ENCODE results near the gene TCEA3. TPM values are rescaled to one million over a fixed set of nuclear protein-coding genes. Genes with fewer than 3 reads are reported as not detected.

TCEA3 gene
- total RNA-seq, 1 experiment from 2014 or later, result 1.5 TPM

DNA sequence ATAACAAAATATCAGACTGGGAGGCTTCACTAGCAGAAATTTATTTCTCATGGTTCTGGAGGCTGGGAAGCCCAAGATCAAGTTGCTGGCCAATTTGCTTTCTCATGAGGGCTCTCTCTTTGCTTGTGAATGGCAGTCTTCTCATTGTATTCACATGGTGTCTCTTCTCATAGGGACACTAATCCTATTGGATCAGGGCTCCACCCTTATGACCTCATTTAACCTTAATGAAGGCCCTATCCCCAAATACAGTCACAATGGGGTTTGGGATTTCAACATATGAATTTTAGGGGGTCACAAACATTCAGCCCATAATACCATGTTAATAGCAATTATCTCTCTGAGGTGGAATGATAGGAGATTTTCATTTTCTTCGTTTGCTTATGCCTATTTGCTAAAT, 25.3 kb downstream of the TCEA3 start:
- ChIA-PET POLR2A (interaction anchor here (5.7 kb wide), 1 partner anchor 13 kb away, joined by 65 read pairs; no protein-coding TSS in a partner anchor), CTCF (no interaction called here)
- intact Hi-C loops (cut with micrococcal nuclease), result no loop called here
- TF ChIP-seq, protein P1, sequence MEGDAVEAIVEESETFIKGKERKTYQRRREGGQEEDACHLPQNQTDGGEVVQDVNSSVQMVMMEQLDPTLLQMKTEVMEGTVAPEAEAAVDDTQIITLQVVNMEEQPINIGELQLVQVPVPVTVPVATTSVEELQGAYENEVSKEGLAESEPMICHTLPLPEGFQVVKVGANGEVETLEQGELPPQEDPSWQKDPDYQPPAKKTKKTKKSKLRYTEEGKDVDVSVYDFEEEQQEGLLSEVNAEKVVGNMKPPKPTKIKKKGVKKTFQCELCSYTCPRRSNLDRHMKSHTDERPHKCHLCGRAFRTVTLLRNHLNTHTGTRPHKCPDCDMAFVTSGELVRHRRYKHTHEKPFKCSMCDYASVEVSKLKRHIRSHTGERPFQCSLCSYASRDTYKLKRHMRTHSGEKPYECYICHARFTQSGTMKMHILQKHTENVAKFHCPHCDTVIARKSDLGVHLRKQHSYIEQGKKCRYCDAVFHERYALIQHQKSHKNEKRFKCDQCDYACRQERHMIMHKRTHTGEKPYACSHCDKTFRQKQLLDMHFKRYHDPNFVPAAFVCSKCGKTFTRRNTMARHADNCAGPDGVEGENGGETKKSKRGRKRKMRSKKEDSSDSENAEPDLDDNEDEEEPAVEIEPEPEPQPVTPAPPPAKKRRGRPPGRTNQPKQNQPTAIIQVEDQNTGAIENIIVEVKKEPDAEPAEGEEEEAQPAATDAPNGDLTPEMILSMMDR (IDR thresholded peaks at IDR 0.05; ENCODE audit: unreplicated experiment), result no peak
- no TSS peak for BruUV-seq (replicated peaks)
- no peak for DNase-seq (ENCODE audit: unreplicated experiment)
- Mint-ChIP-seq H3K27me3 (ENCODE audit: insufficient read depth, unreplicated experiment) (no peaks in the 10 kb centered on the region), H3K4me3 (ENCODE audit: unreplicated experiment) (no peak overlapping the region), H3K9me3 (ENCODE audit: unreplicated experiment) (no peaks in the 10 kb centered on the region), H3K4me1 (ENCODE audit: insufficient read depth, unreplicated experiment) (peaks cover 28% of the 10 kb centered on the region), H3K27ac (ENCODE audit: low read depth, unreplicated experiment) (no peak overlapping the region), H3K36me3 (ENCODE audit: insufficient read depth, unreplicated experiment) (no peaks in the 10 kb centered on the region)

DNA sequence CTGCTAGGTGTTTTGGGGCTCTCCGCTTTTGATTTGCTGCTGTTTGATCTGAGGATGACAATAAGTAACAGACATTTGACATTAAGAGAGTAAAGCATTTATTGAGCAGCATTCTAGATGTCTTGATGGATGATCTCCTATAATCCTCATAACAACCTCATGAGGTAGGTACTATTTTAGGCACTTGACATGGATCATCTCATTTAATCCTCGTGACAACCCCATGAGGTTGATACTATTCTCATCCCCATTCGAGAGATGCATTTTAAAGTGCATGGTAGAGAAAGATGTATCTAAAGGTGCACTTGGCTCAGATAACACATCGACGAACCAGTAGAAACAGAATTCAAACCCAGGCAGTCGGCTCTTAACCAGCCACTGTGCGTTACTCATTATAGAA, 26.6 kb downstream of the TCEA3 start:
- CTCF ChIA-PET, result no interaction called here
- TF ChIP-seq, protein P1 (IDR thresholded peaks at IDR 0.05; ENCODE audit: unreplicated experiment), result no peak
- intact Hi-C loops (cut with micrococcal nuclease), result no loop called here
- Mint-ChIP-seq H3K4me3 (ENCODE audit: unreplicated experiment) (no peak overlapping the region), H3K27me3 (ENCODE audit: insufficient read depth, unreplicated experiment) (no peaks in the 10 kb centered on the region), H3K4me1 (ENCODE audit: insufficient read depth, unreplicated experiment) (peaks cover 14% of the 10 kb centered on the region), H3K36me3 (ENCODE audit: insufficient read depth, unreplicated experiment) (no peaks in the 10 kb centered on the region), H3K9me3 (ENCODE audit: unreplicated experiment) (no peaks in the 10 kb centered on the region), H3K27ac (ENCODE audit: low read depth, unreplicated experiment) (no peak overlapping the region)
- no peak for DNase-seq (ENCODE audit: unreplicated experiment)
- POLR2A ChIA-PET, result no interaction called here
- no TSS peak for BruUV-seq (replicated peaks)

DNA sequence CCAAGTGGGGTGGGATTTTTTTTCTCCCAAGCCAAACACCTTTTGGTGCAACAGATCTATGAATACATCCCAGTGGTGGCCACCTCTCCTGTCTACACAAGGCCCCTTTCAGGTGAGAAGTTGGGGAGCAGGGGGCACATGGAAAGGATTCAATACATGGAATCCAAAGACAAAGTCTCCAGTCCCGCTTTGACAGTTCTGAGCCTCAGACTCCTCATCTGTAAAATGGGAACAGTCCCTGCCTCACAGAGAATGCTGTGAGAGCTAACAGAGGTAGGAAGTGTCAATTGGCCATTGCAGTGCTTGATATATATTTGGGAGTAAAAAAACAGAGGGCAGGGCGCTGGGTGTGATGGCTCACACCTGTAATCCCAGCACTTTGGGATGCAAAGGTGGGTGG, 28.2 kb downstream of the TCEA3 start:
- Mint-ChIP-seq H3K27me3 (ENCODE audit: insufficient read depth, unreplicated experiment) (no peaks in the 10 kb centered on the region), H3K4me1 (ENCODE audit: insufficient read depth, unreplicated experiment) (peaks cover 6% of the 10 kb centered on the region), H3K9me3 (ENCODE audit: unreplicated experiment) (no peaks in the 10 kb centered on the region), H3K4me3 (ENCODE audit: unreplicated experiment) (no peak overlapping the region), H3K27ac (ENCODE audit: low read depth, unreplicated experiment) (no peak overlapping the region), H3K36me3 (ENCODE audit: insufficient read depth, unreplicated experiment) (no peaks in the 10 kb centered on the region)
- BruUV-seq (replicated peaks), result no TSS peak
- DNase-seq (ENCODE audit: unreplicated experiment), result no peak
- ChIA-PET CTCF (no interaction called here), POLR2A (interaction anchor here (1.0 kb wide), 1 partner anchor 19 kb away, joined by 3 read pairs; no protein-coding TSS in a partner anchor)
- TF ChIP-seq, protein P1 (IDR thresholded peaks at IDR 0.05; ENCODE audit: unreplicated experiment), result no peak
- intact Hi-C loops (cut with micrococcal nuclease), result no loop called here

DNA sequence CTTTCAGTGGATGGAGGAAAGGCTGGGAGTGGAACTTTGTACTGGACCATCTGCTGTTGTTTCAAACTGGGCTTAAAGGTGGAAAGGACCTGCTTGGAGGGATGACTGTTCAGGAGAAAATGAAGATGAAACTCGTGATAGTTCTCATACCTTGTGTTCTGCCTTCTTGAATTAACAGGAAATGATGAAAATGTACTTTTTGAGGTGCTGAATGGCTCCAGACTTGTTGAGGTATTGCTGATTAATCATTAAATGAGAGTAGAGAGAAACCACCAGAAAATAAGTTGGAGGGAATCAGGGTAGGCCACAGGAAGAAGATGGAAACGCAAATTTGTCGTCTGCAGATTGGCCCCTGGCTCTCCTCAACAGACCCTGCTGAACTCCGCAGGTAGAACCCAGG, 28.7 kb downstream of the TCEA3 start:
- POLR2A ChIA-PET, result interaction anchor here (2.5 kb wide), 1 partner anchor 51 kb away, joined by 7 read pairs; the partner anchor contains the start of gene HNRNPR
- Mint-ChIP-seq H3K27me3 (ENCODE audit: insufficient read depth, unreplicated experiment) (no peaks in the 10 kb centered on the region), H3K9me3 (ENCODE audit: unreplicated experiment) (no peaks in the 10 kb centered on the region), H3K36me3 (ENCODE audit: insufficient read depth, unreplicated experiment) (no peaks in the 10 kb centered on the region), H3K4me1 (ENCODE audit: insufficient read depth, unreplicated experiment) (peaks cover 6% of the 10 kb centered on the region), H3K27ac (ENCODE audit: low read depth, unreplicated experiment) (no peak overlapping the region), H3K4me3 (ENCODE audit: unreplicated experiment) (no peak overlapping the region)
- DNase-seq (ENCODE audit: unreplicated experiment), result no peak
- intact Hi-C loops (cut with micrococcal nuclease), result no loop called here
- CTCF ChIA-PET, result interaction anchor here (0.5 kb wide), 1 partner anchor 173 kb away, joined by 3 read pairs; no protein-coding TSS in a partner anchor
- TF ChIP-seq, protein P1 (IDR thresholded peaks at IDR 0.05; ENCODE audit: unreplicated experiment), result no peak
- BruUV-seq (replicated peaks), result no TSS peak
